ENCODE measurements around the gene ACBD6. TPM values are rescaled to one million over a fixed set of nuclear protein-coding genes. Genes with fewer than 3 reads are reported as not detected.

Gene ACBD6
- total RNA-seq, 4 donors from 2014 or later: 26.4 to 34.6 (median 31.5) TPM

DNA sequence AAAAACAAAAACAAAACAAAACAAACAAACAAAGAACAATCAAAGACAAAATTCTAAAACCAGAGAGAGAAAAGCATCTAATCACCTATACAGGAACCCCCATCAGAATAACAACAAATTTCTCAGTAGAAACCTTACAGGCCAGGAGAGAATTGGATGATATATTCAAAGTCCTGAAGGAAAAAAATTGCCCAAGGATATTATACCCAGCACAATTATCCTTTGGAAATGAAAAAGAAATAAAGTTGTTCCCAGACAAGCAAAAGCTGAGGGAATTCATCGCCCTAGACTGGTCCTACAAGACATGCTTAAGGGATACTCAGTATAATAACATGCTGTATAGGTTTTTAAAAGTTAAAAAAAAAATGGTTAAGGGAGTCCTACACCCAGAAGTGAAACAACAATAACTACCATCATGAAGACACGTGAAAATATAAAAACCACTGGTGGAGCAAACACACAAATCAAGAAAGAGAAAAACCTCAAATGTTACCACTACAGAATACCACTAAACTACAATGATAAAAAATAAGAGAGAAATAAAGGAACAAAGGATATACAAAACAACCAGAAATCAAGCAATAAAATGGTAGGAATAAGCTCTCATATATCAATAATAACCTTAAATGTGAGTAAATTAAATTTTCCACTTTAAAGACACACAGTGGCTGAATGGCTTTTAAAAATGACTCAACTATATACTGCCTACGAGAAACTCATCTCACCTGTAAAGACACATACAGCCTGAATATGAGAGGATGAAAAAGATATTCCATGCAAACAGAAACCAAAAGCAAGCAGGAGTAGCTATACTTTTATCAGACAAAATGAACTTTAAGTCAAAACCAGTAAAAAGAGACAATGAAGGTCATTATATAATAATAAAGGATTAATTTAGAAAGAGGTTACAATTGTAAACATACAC is 121.9 kb downstream of the ACBD6 start:
- TF ChIP-seq, protein P1, sequence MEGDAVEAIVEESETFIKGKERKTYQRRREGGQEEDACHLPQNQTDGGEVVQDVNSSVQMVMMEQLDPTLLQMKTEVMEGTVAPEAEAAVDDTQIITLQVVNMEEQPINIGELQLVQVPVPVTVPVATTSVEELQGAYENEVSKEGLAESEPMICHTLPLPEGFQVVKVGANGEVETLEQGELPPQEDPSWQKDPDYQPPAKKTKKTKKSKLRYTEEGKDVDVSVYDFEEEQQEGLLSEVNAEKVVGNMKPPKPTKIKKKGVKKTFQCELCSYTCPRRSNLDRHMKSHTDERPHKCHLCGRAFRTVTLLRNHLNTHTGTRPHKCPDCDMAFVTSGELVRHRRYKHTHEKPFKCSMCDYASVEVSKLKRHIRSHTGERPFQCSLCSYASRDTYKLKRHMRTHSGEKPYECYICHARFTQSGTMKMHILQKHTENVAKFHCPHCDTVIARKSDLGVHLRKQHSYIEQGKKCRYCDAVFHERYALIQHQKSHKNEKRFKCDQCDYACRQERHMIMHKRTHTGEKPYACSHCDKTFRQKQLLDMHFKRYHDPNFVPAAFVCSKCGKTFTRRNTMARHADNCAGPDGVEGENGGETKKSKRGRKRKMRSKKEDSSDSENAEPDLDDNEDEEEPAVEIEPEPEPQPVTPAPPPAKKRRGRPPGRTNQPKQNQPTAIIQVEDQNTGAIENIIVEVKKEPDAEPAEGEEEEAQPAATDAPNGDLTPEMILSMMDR (IDR thresholded peaks at IDR 0.05; ENCODE audit: low read depth): no peak

DNA sequence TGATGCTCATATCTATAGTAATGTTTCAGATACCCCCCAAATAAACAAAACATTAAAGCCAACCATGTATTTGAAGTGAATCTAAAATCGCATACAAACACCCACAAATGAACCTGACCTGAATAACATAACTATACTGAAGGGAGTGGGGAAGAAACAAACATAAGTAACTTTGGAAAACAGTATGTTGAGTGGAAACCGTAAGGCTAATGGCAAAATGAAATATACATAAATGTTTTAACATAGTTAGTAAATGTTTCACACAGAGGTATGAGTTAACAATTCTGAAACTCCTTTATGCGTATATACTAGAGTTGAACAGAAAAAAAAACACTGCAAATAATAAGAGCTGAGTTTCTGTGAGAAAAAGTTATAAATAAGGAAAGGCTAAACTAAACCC is 125.6 kb downstream of the ACBD6 start:
- TF ChIP-seq, protein P1 (IDR thresholded peaks at IDR 0.05; ENCODE audit: low read depth): no peak

DNA sequence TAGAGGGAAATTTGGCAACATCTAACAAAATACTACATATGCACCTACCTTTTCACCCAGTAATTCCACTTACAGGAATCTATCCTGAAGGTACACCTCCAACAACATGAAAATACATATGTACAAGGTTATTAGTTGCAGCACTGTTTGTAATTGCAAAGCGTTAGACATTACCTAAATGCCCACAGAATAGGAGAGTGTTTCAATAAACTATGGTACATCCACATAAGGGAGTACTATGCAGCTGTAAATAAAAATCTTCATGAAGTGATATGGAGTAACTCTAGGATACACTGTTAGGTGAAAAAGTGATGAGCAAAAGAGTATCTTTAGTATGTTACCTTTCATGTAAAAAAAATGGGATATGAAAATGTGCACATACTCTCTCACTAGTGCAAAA is 126.1 kb downstream of the ACBD6 start:
- TF ChIP-seq, protein P1 (IDR thresholded peaks at IDR 0.05; ENCODE audit: low read depth): no peak

DNA sequence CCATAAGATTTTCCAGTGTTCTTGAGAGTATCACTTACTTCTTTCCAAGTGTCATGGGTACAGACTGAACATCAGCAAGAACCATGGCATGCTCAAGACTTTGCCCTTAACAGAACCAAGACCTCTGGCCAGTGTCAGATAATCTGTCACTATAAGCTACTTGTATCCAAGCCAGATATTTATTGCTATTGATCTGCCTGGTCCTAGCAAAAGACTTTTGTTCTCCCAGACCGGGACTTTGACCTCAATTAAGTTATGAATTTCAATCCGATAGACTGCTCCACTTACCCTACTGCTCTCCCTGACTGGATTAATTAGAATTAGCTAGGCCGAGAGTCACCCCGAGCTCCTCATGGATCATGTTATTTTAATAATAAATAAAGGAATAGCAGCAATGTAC is 129.6 kb downstream of the ACBD6 start:
- TF ChIP-seq, protein P1 (IDR thresholded peaks at IDR 0.05; ENCODE audit: low read depth): no peak

DNA sequence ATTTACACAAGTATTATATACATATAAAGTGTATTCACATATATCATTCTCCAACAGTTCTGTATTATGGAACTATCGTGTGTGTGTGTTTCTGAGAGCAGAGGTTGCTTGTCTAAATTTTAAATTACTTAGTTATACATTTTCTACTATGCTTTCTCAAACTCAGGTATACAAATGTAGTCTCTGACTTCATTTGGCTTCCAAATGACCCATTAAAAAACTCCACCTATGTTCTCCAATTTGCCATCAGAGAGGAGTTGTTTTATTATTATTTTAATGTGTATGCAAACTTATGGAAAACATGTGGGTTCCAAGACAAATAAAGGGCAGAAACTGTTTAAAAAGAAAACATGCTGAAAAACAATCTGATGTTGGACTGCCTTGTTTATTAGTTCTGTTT is 131.8 kb downstream of the ACBD6 start:
- TF ChIP-seq, protein P1 (IDR thresholded peaks at IDR 0.05; ENCODE audit: low read depth): no peak

DNA sequence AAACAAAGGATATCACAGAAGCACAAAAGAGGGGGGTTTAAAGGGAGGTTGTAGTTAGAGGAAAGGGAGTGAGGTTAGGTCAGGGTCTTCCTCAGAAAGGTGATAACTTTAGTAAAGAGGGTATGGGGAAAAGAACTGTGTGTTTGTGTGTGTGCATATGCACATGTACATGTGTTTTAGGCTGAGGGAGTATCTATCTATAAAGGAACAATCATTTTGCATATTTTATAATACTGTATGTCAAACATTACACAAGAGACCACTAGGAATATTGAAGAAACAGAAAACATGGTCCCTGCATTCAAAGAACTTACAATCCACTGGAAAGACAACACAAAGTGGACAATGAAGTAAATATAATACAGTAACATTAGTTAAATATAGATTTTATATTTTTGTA is 132.2 kb downstream of the ACBD6 start:
- TF ChIP-seq, protein P1 (IDR thresholded peaks at IDR 0.05; ENCODE audit: low read depth): no peak

DNA sequence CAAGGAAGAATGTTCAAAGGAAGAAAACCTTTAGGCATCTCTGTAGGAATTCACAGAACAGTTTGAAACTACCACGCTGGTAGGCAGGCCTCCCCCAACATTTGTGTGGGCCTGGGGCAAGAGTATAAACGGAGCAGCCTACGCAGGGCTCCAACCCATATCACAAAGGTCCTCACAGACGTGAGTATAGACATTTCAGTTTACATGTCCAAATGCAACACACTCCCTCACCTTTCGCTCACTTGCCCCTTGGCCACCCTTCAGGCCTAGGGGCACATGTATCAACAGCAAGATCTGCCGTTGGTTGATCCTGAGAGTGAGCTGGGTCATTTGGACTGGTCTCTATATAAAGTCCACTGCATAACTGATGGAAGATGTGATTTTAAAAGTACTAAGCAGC is 133.3 kb downstream of the ACBD6 start:
- TF ChIP-seq, protein P1 (IDR thresholded peaks at IDR 0.05; ENCODE audit: low read depth): no peak
